ENCODE data around the gene EFNA5.

Gene EFNA5

DNA sequence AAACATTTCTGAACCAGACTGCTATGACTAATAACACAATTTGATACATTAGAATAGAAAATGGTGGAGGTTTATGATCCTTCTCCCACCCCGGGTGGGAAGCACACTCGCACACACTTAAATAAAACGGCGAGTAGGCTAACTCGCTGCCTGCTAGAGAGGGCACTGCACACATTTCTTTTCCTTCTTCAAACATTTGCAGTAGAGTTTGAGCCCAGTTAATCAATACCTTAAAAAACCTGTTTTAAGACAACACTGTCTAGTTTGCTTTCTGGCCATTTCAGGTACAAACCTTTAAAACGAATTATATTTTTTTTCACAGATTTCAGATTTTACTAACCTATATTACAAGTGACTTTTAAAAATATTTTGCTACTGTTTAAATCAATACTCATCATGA lies 63.5 kb downstream of the EFNA5 start:
- TF ChIP-seq ZFP30 (CRISPR knock-in tag; IDR thresholded peaks at IDR 0.05) = no peak
- TF ChIP-seq, protein P1, sequence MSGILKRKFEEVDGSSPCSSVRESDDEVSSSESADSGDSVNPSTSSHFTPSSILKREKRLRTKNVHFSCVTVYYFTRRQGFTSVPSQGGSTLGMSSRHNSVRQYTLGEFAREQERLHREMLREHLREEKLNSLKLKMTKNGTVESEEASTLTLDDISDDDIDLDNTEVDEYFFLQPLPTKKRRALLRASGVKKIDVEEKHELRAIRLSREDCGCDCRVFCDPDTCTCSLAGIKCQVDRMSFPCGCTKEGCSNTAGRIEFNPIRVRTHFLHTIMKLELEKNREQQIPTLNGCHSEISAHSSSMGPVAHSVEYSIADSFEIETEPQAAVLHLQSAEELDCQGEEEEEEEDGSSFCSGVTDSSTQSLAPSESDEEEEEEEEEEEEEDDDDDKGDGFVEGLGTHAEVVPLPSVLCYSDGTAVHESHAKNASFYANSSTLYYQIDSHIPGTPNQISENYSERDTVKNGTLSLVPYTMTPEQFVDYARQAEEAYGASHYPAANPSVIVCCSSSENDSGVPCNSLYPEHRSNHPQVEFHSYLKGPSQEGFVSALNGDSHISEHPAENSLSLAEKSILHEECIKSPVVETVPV (CRISPR knock-in tag; IDR thresholded peaks at IDR 0.05) = no peak
- no peak for TF ChIP-seq RARB (CRISPR knock-in tag; IDR thresholded peaks at IDR 0.05)
- no peak for TF ChIP-seq ZNF8 (CRISPR knock-in tag; IDR thresholded peaks at IDR 0.05)
- no peak for TF ChIP-seq TCF4 (CRISPR knock-in tag; IDR thresholded peaks at IDR 0.05; ENCODE audit: borderline replicate concordance)
- TF ChIP-seq ZNF70 (CRISPR knock-in tag; IDR thresholded peaks at IDR 0.05) = no peak
- TF ChIP-seq CSDC2 (CRISPR knock-in tag; IDR thresholded peaks at IDR 0.05) = no peak
- TF ChIP-seq ZFP3 (CRISPR knock-in tag; IDR thresholded peaks at IDR 0.05) = no peak
- TF ChIP-seq, protein P2, sequence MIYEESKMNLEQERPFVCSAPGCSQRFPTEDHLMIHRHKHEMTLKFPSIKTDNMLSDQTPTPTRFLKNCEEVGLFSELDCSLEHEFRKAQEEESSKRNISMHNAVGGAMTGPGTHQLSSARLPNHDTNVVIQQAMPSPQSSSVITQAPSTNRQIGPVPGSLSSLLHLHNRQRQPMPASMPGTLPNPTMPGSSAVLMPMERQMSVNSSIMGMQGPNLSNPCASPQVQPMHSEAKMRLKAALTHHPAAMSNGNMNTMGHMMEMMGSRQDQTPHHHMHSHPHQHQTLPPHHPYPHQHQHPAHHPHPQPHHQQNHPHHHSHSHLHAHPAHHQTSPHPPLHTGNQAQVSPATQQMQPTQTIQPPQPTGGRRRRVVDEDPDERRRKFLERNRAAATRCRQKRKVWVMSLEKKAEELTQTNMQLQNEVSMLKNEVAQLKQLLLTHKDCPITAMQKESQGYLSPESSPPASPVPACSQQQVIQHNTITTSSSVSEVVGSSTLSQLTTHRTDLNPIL (CRISPR knock-in tag; IDR thresholded peaks at IDR 0.05; ENCODE audit: low read depth) = no peak
- no peak for TF ChIP-seq BACH2 (CRISPR knock-in tag; IDR thresholded peaks at IDR 0.05; ENCODE audit: borderline replicate concordance)
- no peak for TF ChIP-seq OSR1 (CRISPR knock-in tag; IDR thresholded peaks at IDR 0.05)
- TF ChIP-seq TOX (CRISPR knock-in tag; IDR thresholded peaks at IDR 0.05; ENCODE audit: borderline replicate concordance) = no peak
- no peak for TF ChIP-seq ISL1 (CRISPR knock-in tag; IDR thresholded peaks at IDR 0.05)
- TF ChIP-seq ESRRG (CRISPR knock-in tag; IDR thresholded peaks at IDR 0.05) = no peak
- no peak for TF ChIP-seq GLIS3 (CRISPR knock-in tag; IDR thresholded peaks at IDR 0.05)
- no peak for TF ChIP-seq ZC3H10 (CRISPR knock-in tag; IDR thresholded peaks at IDR 0.05)
- TF ChIP-seq, protein P3, sequence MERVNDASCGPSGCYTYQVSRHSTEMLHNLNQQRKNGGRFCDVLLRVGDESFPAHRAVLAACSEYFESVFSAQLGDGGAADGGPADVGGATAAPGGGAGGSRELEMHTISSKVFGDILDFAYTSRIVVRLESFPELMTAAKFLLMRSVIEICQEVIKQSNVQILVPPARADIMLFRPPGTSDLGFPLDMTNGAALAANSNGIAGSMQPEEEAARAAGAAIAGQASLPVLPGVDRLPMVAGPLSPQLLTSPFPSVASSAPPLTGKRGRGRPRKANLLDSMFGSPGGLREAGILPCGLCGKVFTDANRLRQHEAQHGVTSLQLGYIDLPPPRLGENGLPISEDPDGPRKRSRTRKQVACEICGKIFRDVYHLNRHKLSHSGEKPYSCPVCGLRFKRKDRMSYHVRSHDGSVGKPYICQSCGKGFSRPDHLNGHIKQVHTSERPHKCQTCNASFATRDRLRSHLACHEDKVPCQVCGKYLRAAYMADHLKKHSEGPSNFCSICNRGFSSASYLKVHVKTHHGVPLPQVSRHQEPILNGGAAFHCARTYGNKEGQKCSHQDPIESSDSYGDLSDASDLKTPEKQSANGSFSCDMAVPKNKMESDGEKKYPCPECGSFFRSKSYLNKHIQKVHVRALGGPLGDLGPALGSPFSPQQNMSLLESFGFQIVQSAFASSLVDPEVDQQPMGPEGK (CRISPR knock-in tag; IDR thresholded peaks at IDR 0.05; ENCODE audit: borderline replicate concordance) = no peak
- TF ChIP-seq ARNTL (CRISPR knock-in tag; IDR thresholded peaks at IDR 0.05; ENCODE audit: borderline replicate concordance, low read depth) = no peak
- TF ChIP-seq SNAI2 (CRISPR knock-in tag; IDR thresholded peaks at IDR 0.05) = no peak
- no peak for ATAC-seq

DNA sequence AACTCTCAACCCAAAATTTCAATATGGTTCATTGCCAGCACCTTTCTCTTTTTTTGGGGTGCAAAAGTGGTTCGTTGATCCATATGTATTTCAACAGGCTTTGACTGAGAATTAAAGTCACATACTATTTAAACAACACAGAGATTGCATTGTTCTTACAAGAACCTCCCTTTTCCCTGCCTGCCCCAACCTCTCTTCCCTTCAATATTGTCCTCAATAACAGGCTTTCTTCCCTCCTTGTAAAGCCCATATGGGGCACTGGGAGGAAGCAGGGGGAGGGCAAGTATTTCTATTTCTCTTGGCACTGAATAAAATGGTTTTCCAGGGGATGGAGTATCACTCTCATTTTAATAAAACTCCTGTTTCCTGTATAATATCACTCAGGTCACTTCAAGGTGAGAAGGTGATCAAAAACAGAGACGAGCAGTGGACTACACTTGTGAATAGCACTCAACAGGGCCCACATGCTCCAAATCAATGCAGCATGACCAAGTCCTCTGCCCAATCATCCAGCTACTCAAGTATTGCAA lies 65.1 kb downstream of the EFNA5 start:
- ATAC-seq = no peak
- TF ChIP-seq ZFP3 (CRISPR knock-in tag; IDR thresholded peaks at IDR 0.05) = no peak
- TF ChIP-seq ISL1 (CRISPR knock-in tag; IDR thresholded peaks at IDR 0.05) = no peak
- TF ChIP-seq CSDC2 (CRISPR knock-in tag; IDR thresholded peaks at IDR 0.05) = no peak
- TF ChIP-seq, protein P4, sequence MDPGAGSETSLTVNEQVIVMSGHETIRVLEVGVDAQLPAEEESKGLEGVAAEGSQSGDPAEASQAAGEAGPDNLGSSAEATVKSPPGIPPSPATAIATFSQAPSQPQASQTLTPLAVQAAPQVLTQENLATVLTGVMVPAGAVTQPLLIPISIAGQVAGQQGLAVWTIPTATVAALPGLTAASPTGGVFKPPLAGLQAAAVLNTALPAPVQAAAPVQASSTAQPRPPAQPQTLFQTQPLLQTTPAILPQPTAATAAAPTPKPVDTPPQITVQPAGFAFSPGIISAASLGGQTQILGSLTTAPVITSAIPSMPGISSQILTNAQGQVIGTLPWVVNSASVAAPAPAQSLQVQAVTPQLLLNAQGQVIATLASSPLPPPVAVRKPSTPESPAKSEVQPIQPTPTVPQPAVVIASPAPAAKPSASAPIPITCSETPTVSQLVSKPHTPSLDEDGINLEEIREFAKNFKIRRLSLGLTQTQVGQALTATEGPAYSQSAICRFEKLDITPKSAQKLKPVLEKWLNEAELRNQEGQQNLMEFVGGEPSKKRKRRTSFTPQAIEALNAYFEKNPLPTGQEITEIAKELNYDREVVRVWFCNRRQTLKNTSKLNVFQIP (CRISPR knock-in tag; IDR thresholded peaks at IDR 0.05; ENCODE audit: borderline replicate concordance, low read depth) = no peak
- no peak for TF ChIP-seq ZFP30 (CRISPR knock-in tag; IDR thresholded peaks at IDR 0.05)
- no peak for TF ChIP-seq ZNF565 (CRISPR knock-in tag; conservative IDR thresholded peaks at IDR 0.05; ENCODE audit: low read depth)
- TF ChIP-seq, protein P1 (CRISPR knock-in tag; IDR thresholded peaks at IDR 0.05) = no peak
- TF ChIP-seq RARB (CRISPR knock-in tag; IDR thresholded peaks at IDR 0.05) = no peak
- no peak for TF ChIP-seq GLIS3 (CRISPR knock-in tag; IDR thresholded peaks at IDR 0.05)
- no peak for TF ChIP-seq ARNTL (CRISPR knock-in tag; IDR thresholded peaks at IDR 0.05; ENCODE audit: borderline replicate concordance, low read depth)
- TF ChIP-seq ZNF8 (CRISPR knock-in tag; IDR thresholded peaks at IDR 0.05) = no peak
- TF ChIP-seq TOX (CRISPR knock-in tag; IDR thresholded peaks at IDR 0.05; ENCODE audit: borderline replicate concordance) = no peak
- no peak for TF ChIP-seq TCF4 (CRISPR knock-in tag; IDR thresholded peaks at IDR 0.05; ENCODE audit: borderline replicate concordance)
- no peak for TF ChIP-seq ZC3H10 (CRISPR knock-in tag; IDR thresholded peaks at IDR 0.05)
- no peak for TF ChIP-seq ZNF70 (CRISPR knock-in tag; IDR thresholded peaks at IDR 0.05)
- no peak for TF ChIP-seq BACH2 (CRISPR knock-in tag; IDR thresholded peaks at IDR 0.05; ENCODE audit: borderline replicate concordance)
- no peak for TF ChIP-seq OSR1 (CRISPR knock-in tag; IDR thresholded peaks at IDR 0.05)

DNA sequence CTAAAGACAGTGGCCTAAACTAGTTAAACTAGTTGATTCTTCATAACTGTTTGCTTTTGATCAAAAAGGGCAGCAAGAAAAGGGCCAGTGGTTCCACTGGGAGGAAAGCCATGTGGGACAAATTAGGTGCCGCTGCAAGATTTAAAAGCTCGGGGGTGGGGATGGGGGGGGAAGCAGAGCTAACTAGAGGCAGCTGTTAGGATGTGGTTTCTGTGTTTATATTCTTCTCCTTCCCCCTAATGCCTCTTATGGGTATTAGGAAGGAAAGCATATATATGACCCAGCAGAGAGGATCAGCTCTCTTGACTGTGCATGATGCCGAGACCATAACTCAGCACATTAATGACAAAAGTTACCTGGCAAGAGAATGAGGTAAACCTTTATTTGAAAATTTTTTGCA lies 65.7 kb downstream of the EFNA5 start:
- no peak; the same call in 2 of the 3 replicates for ATAC-seq

More for the DNA sequence above, 65.7 kb downstream of the EFNA5 start:
- TF ChIP-seq, protein P1 (CRISPR knock-in tag; IDR thresholded peaks at IDR 0.05) = no peak
- peak; percentile 63; the same call in 1 of the 2 replicates for TF ChIP-seq TCF4 (CRISPR knock-in tag; IDR thresholded peaks at IDR 0.05; ENCODE audit: borderline replicate concordance)
